GM19438 (cell line): Measurements from ENCODE around the gene TMEM222.

Experiments used
- ATAC-seq: cut with Tn5 transposase; IDR thresholded peaks from one replicate; pipeline ENCODE4 v1.9.1; 2021; ENCODE audit warnings: low read depth; ENCODE audit not compliant: unreplicated experiment

Gene TMEM222

DNA sequence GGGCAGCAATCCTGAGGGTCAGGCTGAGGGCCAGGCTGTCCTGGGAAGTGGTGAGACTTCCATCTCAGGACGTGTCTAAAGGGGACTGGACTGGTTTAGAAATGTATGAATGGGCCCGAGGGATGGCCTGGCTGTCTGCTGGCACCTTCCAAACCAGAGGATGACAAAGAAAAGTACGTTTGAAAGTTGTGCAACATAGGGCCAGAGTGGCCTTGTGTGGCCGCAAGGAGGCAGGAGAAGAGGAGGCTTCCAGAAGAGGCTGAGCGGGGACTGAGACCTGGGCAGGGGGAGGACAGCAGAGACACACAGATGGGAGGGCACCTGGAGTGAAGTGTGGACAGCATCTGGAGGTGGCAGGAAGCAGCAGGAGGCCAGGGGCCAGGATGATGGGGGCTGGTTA is 17.2 kb downstream of the TMEM222 start:
- no peak for ATAC-seq

DNA sequence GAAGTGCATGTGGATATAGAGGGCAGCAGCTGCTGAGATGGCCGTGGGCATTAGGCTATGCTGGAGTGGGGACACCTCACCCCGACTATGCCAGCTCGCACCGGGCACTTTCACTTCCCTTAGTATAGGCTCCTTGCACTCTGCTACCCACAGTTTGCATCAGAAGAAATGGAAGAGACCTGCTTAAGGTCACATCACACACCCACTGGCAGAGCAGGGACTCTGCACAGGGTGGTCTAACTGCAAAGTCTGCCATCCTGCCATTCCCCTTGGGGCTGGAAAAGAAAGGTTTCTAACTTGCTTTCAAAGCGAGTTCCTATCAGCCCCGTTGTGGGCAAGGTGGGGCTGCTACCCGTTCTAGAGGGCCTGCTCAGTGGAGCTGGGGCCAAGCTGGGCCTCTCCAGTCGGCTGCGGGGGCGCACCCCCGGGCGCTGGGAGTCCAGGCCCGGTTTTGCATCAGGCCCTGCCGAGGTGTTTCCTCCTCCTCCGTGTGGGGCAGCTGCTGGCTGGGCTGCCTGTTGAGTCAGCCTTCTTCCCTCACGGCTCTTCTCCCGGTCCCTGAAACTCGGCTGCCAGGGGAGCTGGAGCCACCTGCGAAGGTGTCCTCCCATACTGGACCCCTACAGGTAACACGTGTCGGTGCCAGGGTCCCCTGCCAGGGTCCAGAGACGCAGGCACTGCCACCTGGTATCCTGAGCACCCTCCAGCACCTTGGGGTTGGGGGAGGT is 19.7 kb downstream of the TMEM222 start, which contains the start of gene SYTL1:
Gene SYTL1, plus strand, starts transcription at position 498 of the 728 bp plus-strand sequence. CDS start 3,313 bp downstream, outside the sequence.
- ATAC-seq, result no peak

DNA sequence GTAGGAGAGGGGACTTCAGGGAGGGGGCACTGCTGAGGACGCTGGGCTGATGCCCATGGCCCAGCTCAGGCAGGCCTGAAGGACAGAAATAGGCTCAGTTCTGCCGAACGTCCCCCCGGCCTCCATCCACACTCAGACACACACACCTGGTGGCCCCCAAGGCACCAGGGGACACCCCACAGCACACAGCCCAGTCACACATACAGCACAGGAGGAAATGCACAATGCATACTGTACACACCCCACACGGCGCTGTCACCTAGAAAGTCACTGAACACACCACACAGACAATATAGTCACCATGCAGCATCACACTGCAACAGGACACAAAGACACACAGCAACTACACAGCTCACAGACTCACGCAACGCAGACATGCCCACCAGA is 20.4 kb downstream of the TMEM222 start:
- no peak for ATAC-seq

DNA sequence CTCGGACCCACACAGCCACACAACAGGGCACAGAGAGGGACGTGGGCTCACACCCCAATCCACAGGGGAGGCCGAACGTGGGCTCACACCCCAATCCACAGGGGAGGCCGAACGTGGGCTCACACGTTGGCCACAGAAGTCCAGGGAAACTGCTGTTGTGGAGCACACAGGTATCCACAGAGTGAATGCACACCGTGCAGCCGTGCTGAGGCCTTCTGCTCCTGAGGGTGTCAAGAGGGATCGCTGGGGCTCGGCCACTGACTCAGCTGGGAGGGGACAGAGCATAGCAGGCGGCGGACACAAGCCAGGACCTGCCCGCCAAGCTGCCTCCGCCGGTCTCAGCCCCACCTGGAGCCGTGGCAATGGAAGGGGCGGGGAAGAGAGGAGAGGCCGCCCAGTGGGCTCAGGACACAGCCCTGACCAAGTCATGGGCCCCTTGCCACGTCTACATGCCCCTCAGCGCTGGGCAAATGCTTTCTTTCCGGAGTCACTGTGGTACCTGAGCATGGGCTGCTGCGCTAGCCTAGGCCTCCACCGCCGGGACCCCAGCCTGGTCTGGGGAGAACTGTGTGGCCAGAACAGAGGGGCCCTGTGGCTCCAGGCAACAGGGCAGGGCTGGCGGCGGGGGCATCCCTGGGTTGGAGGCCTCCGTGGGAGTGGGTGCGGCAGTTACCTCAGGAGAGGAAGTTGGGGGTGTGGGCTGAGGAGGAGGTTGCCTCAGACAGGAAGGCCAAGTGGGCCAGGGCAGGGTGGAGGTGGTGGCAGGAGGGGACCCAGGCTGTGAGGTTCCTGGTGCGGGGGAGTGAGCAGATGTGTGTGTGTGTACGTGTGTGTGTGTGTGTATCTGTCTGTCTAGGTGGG is 21.0 kb downstream of the TMEM222 start:
- ATAC-seq, result no peak

DNA sequence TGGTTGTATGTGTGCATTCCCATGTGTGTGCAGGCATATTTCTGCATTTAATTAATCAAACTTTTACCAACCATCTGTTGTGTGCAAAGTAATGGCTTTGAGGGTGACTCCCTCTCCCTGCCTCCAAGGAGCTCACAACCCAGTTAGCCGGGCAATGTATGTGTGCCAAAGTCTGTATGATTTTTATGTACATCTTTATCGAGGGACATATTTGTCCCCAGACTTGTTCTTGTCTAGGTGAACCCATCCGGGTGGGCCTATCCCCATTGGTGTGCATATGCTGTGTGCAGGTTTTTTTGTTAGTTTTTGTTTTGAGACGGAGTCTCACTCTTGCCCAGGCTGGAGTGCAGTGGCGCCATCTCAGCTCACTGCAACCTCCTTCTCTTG is 21.7 kb downstream of the TMEM222 start:
- ATAC-seq, result no peak

DNA sequence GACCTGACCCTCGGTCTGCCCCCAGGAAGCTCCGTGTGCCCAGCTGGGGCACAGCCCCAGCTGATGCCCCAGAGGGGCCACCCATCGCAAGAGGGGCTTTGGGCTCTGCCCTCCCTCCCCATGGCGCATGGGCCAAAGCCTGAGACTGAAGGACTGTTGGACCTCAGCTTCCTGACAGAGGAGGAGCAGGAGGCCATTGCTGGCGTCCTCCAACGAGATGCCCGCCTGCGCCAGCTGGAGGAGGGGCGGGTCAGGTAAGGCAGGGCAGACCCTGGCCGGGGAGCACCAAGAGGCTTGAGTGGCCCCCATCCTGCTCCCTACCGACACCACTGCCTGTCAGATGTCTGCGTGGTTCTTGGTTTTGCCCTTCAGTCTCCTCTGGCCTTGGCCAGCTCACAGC is 23.3 kb downstream of the TMEM222 start:
- no peak for ATAC-seq

DNA sequence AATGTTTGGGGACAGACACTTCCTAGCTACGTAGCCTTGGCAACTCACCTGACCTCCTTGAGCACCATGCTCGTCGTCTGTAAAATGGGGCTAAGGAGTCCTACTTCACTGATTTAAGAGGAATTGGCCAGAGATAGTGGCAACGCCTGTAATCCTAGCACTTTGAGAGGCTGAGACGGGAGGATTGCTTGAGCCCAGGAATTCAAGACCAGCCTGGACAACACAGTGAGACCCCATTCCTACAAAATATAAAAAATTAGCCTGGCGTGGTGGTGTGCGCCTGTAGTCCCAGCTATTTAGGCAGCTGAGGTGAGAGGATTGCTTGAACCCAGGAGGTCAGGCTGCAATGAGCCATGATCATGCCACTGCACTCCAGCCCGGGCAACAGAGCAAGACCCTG is 24.4 kb downstream of the TMEM222 start:
- ATAC-seq, result no peak

DNA sequence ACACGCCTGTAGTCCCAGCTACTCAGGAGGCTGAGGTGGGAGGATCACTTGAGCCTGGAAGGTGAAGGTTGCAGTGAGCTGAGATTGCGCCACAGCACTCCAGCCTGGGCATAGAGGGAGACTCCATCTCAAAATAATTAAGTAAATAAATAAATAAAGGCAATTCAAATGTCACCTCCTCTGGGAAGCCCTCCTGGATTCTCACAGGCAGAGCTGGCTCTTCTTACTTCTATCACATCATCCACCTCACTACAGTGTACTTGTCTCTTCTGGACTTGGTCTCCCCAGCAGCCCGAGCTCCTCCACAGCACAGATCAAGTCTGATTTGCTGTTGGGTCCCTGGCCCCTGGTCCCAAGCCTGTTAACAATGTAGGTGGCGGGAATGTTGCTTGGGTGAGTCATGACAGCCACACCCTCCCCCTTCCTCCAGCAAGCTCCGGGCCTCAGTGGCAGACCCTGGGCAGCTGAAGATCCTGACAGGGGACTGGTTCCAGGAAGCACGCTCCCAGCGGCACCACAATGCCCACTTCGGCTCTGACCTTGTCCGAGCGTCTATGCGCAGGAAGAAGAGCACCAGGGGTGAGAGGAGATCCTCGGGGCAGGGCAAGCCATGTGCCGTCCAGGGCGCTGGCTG is 25.1 kb downstream of the TMEM222 start:
- ATAC-seq, result no peak

DNA sequence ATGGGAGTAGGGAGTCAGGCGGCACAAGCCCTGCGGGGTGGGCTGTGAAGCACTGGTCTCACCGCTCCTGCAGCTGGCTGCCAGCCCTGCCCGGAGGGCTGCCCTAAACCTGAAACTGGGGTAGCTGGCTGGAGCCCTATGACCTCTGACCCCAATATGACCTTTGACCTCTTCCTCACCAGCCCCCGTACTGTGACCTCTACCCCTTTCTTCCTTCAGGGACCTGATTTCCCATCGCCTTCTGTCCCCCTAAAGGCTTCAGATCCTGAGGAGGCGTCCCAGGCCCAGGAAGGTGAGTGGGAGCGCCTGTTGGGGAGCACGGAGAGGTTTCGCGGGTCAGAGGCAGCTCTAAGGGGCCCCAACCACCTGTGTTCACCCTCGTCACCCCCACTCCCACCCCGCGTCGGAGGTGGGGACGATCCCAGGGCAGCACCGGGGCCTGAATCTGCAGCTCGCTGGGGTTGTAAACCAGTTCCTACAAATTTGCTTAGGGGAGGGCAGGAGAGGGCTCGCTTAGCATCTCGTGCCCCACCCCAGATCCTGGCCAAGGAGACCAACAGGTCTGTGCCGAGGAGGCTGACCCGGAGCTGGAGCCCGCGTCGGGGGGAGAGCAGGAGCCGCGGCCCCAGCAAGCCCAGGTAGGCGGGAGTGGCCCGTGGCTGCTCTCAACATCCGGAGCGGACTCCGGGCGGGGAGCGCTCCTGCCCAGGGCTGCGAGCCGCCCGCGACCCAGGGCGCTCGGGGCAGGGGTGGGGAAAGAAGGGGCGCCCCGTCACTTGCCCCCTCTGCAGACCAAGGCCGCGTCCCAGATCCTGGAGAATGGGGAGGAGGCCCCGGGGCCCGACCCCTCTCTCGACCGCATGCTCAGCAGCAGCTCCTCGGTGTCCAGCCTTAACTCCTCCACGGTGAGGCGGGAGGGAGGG is 27.2 kb downstream of the TMEM222 start:
- no peak for ATAC-seq

DNA sequence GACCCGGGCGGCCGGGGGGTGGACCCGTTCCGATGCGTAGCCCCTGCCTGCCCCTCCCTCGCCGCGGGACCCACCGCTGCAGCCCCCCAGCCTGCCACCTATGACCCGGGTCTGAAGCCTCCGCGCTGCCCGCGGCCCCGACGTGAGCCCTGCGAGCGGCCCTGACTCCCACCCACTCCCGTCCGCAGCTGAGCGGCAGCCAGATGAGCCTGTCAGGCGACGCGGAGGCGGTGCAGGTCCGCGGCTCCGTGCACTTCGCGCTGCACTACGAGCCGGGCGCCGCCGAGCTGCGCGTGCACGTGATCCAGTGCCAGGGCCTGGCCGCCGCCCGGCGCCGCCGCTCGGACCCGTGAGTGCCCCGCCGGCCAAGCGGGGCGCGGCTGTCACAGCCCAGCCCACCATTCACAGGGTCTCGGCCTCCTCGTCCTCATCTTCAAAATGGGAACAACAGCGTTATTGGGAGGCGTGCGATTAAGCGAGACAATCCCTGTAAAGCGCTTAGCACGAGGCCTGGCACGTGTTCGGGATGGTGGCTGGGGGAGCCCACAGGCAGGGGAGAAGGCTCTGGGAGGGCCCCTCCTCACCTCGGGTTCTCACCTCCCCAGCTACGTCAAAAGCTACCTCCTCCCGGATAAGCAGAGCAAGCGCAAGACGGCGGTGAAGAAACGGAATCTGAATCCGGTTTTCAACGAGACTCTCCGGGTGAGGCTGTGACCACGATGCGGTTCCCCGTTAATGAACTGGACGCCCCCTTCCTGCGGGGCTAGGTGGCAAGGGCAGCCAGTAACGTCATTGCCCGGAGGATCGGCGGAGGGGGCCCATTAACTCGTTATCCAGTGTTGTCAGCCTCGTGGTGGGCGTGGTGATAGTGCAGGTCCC is 28.1 kb downstream of the TMEM222 start:
- no peak for ATAC-seq

DNA sequence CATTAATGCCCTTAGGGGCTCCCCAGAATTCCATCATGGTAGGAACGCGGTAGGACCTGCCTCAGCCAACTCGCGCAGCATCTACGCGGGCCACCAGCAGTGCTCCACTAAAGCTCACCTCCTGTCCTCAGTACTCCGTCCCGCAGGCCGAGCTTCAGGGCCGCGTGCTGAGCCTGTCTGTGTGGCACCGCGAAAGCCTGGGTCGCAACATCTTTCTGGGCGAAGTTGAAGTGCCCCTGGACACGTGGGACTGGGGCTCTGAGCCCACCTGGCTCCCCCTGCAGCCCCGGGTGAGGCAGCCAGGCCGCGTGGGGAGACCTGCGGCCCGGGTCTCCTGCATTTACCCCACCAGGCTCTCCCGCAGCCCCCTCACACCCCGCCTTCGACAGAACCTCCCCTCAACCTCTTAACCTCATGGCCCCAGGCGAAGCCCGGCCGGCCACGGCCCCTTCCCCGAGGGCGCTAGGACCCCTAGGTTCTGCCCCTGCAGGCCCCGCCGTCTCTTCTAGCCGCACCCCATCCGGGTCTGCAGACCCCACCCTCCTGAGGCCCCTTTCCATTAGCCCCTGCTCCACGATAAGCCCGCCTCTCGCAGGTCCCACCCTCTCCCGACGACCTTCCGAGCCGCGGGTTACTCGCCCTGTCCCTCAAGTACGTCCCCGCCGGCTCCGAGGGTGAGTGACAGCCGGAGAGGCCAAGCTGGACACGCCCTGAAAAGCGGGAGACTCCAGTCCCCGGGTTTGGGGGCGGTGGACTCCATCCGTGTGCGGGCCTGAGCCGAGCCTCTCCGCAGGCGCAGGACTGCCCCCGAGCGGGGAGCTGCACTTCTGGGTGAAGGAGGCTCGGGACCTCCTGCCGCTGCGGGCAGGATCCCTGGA is 28.9 kb downstream of the TMEM222 start:
- ATAC-seq, result no peak

DNA sequence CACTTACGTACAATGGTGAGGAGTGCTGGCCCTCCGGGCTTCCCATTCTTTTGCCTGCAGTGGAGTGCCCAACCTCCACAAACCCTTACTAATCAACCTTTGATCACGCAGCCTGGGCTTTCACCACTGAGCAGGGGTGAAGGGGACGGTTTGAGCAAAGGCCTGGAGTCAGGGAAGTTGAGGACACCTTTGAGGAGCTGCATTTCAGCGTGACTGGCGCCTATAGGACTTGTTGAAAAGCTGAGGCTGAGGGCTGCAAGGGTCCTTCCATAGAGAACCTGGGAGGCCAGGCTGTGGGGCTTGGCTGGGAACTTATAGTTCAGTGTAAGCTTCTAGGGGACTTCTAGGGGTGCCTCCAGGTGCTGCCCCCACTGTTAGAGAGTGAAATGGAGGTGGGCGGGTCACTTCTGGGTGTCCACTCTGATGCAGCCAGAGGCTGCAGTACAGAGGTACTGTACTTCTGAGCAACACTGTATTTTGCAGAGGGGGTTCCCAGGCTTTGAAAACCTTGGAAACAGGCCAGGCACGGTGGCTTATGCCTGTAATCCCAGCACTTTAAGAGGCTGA is 29.7 kb downstream of the TMEM222 start:
- no peak for ATAC-seq

DNA sequence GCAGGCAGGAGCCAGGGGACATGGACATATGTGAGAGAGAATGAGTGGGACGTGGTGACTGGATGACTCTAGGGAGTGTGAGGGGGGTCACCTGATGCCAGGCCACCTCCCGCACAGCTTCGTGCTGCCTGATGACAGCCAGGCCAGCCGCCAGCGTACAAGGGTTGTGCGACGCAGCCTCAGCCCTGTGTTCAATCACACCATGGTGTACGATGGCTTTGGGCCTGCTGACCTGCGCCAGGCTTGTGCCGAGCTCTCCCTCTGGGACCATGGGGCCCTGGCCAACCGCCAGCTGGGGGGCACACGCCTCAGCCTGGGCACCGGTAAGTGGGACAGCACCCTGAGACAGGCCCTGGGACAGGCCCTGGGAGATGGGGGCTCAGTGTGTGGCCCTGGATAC is 31.2 kb downstream of the TMEM222 start:
- ATAC-seq, result no peak

DNA sequence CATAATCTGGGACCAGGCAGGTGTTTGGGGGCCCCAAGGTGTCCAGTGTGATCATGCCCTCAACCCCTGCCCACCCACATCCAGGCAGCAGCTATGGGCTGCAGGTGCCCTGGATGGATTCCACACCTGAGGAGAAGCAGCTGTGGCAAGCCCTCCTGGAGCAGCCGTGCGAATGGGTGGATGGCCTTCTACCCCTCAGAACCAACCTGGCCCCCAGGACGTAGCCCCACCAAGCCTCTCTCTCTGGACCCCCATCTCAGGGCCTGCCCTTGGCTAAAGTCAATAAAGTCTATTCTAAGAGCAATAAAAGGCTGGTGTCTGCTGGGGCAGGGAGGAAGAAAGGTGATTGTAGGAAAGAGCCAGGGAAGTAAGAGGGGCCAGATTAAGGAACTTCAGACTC is 31.7 kb downstream of the TMEM222 start:
- no peak for ATAC-seq

DNA sequence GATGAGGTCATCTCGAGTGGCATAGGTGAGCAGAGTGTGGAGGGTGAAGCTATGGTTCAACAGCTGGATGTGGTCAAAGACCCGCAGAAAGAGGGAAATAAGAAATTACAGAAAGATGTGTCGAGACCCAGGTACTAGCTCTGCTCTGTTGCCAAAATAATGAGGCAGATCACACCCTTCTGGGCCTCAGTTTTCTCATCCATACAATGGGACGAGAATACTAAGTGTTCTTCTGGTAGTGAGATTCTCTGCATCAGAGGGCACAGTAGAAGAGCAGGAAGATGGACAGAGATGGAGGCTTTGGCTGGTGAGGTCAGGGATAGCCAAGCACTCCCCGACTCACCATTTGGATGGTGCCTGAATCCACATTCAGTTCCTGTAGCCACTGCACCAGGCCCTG is 33.7 kb downstream of the TMEM222 start:
- no peak for ATAC-seq

DNA sequence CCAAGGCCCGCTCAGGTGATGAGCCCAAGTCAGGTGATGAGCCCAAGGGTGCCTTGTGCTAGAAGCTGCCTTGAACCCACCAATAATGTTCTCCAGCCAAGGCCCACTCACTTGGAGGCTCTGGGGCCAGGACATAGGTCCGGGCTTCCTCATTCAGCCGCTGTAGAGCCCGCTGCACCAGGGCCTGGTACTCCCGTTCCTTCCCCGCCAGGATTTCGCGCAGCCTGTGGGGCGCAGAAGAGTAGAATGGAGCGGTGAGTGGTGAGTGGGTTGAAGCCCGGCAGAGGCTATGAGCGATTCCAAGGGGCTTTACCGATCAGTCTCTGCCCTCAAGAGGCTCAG is 34.3 kb downstream of the TMEM222 start:
- ATAC-seq, result no peak

DNA sequence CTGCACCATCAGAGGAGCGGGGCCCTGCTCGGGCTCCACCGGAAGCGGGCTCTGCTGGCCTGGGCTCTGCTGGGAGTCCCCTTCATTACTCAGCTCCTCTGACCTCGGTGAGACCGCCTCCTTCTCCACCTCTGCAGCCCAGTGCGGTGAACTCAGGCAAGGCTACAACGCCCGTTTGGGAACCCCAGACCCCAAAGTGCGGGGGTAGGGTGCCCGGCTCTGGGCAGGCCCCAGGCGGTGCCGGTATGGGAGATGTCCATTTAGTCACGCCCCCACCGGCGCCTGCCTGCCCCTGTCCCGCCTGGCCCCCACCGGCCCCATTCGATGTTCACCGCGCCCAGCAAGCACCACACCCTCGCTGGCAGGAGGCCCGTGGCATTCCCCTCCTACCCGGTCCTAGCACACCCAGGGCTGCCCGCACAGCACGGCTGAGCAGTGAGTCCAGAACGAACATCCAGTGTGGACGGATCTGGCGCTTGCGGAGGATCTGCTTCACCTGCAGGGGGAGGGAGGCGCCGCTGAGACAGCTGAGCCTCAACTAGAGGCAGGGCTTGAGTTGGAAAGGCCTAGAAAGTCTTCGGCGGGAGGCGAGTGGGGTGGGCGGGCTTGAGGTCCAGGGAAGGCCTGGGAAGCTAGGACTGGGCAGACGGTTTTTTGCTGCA is 34.8 kb downstream of the TMEM222 start:
- no peak for ATAC-seq
